Glomerular visceral epithelial cell (primary cell): Measurements from ENCODE around the gene SPAG16.
"Not testable (repeated sequence)": the region's sequence is repeated elsewhere in the genome, so short reads cannot be mapped to it uniquely, and the experiment has no call there.

Experiments
- DNase-seq: peaks from one replicate; pipeline ENCODE4 v3.0.0-alpha.2; 2016; ENCODE audit errors: extremely low spot score

SPAG16 gene

DNA sequence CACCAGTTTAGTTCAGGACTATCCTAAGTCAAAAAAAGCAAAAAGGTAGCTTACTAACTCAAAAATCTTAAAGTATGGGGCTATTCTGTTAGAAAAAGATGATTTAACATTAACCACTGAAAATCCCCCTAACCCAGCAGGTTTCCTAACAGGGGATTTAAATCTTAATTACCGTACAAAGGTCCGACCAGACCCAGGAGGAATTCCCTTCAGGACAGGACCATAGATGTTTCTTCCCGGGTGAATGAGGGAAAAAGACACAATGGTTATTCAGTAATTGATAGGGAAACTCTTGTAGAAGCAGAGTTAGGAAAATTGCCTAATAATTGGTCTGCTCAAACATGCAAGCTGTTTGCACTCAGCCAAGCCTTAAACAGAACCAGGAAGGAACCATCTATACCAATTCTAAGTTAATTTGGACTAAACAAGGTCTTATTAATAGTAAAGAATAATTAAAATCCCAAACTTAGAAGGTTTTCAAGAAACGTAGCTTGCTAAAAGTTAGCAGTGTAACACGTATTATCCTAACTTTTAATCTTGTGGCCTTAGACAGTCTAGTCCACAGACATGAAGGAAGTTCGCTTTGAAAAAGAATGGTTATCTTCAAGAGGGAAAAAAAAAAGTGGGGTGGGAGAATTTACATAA is 124.3 kb downstream of the SPAG16 start:
- not testable (repeated sequence) for DNase-seq

- not testable (repeated sequence) for DNase-seq
These were observed 126.4 kb downstream of the SPAG16 start for GRCh38 chr2:213410687-213411086.

GRCh38 chr2:213411582-213412289 is 127.5 kb downstream of the SPAG16 start:
- no peak for DNase-seq

DNA sequence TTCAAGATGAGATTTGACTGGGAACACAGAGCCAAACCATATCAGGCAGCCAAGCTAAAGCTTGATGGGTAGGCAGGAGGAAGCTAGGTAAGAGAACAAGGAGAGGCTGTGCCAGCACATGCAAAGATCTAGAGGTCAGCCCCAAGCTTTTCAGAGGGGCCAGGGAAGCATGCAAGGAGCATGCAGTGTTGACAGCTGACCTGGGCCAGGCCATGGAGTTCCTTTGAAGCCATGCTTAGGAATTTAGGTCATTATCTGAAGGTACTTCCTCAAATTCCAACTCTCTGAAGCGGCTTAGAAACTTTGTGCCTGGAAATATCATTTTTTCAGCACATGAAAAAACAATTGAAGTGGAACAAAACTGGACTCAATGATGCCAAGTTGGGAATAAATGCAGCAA is 130.8 kb downstream of the SPAG16 start:
- no peak for DNase-seq

DNA sequence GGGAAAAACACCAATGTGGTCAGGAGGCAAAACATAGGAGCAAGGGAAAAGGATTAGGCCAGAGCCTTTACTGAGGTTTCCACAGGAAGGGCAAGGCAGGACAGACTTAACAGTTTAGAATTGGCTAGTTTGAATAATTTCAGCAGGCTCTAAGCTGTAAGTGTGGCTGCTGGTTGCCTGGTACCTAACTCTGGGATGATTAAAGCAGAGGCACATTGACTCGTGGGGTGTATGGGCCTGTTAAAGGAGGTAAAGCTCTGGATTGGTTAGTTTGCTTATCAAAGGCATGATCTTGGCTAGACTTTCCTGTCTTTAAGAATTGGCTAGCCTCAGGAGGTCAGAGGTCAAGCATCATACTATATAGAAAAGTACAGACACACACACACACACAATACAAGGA is 132.6 kb downstream of the SPAG16 start:
- DNase-seq: no peak

DNA sequence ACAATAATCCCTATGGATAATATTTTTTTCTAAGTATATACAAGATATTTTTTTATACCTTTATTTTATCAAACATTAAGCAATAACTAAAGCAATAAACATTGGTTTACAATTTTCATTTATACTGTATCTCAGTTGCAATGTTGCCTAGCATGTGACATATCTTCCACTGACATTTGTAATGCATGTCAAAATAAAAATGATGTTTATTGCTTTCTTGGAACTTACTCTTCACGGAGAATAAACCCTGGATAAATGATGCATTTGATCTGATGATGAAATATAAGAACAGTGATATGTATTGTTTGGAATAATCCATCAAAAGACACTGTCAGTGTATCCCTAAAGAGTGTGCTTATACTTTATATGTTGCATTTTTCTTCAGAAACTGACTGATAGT is 135.7 kb downstream of the SPAG16 start:
- DNase-seq: no peak

GRCh38 chr2:213420828-213421385 is 136.6 kb downstream of the SPAG16 start:
- no peak for DNase-seq

- no peak for DNase-seq
These were observed 137.9 kb downstream of the SPAG16 start for GRCh38 chr2:213422211-213422610.

GRCh38 chr2:213425618-213426017 is 141.4 kb downstream of the SPAG16 start:
- no peak for DNase-seq

DNA sequence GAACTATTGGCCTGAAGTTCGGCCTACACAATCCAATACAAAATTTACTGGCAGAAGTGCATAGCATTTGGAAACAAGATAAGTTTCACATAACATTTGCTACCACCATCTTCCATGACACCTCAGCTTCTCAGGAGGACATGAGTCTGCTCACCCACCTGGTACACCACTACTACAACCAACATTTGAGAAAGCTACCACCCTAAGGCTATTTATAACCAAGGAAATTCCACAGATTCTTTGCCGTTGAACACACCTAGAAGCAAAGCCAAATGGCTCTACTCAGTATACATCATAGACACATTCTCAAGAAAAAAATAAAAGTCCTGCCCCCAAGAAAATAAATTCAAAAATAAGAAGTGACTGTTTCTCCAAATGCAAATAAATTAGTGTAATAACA is 145.3 kb downstream of the SPAG16 start:
- DNase-seq: peak; percentile 46

DNA sequence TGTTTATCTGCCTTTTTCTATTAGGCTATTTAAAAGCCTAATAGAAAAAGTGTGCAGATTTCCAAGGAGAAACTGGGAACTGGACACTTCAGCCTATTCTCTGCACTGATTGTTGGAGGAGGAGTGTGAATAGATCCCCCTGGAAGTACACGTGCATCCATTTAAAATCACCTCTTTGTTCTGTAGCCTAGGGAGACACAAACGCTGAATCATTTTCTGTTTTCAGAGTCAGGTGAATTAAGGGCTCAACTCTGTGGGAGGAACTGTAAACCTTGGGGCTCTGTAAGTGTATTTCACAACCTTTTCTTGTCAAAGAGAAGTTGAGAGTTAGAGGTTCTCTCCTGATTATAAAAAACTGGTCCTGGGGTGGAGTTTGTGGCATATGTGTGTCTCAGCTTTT is 159.7 kb downstream of the SPAG16 start:
- DNase-seq: no peak

DNA sequence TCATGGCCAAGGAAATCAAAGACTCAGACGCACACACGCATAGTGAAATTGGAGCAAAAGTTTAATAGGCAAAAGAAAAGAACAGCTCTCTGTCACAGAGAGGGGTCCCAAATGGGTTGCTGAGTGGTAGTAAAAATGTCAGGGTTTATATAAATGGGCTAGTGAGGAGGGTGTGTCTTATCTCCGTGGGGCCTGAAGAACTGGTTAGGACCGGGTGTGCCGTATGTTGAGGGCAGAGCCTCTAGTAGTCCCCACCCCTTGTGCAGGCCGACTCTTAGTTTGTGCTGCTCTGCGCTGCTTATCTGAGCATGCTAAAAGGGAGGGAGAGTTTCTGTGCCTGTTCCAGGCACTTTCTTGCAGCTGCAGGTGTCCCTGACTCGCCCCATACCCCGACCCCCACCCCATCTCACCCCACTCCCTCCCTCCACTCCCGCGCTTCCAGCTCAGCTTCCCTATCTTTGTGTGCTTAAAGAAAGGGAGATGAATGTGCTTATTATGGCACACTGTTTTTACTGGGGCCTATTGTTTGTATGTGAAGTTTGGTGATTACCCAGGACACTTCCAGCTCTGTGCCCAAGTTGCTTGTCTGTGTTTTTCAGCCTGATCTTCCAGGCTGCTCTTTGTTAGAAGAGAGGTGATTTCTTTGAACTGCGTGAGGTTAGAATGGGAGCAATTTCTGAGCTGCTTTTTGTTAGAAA is 167.4 kb downstream of the SPAG16 start:
- DNase-seq: no peak

DNA sequence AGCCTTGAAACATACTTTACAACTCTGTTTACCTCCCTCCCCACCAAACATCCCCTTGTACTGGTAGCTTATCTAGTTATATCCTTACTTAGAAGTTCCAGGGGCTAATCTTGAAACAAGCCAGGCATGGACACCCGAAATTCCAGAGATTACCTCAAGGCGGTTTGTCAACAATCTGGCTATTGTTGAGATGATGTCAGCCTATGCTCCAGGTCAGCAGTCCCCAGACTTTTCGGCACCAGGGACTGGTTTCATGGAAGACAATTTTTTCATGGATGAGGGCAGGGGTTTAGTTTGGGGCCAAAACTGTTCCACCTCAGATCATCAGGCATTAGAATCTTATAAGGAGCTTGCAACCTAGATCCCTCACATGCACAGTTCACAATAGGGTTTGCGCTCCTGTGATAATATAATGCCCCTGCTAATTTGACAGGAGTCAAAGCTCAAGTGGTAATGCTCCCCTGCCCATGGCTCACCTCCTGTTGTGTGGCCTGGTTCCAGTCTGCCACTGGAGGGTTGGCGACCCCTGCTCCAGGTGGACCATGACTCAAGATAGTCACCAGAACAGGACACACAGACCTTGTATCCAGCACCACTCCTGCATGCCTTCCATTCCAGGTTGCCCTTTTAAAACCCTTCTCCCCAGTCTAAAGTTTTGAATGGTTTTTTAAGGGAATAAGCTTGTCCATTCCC is 171.2 kb downstream of the SPAG16 start:
- no peak for DNase-seq

GRCh38 chr2:213475433-213475832 is 191.2 kb downstream of the SPAG16 start:
- no peak for DNase-seq

DNA sequence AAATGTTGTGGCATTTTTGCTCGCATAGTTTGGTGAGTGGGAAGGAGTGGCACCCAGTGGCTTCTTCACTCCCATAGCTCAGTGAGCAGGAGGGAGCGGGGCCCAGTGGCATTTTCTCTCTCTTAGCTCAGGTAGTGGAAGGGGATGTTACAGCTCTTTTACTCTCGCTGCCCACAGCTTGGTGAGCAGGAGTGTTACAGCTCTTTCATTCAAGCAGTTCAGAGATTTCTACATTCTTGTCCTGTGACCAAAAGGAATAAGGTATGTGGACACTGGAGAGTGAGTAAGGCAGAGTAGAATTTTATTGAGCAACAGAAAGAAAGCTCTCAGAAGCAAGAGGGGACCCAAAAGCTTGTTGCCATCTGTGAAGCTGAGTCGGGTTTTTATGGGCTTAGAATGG is 192.4 kb downstream of the SPAG16 start:
- DNase-seq: peak; percentile 80

DNA sequence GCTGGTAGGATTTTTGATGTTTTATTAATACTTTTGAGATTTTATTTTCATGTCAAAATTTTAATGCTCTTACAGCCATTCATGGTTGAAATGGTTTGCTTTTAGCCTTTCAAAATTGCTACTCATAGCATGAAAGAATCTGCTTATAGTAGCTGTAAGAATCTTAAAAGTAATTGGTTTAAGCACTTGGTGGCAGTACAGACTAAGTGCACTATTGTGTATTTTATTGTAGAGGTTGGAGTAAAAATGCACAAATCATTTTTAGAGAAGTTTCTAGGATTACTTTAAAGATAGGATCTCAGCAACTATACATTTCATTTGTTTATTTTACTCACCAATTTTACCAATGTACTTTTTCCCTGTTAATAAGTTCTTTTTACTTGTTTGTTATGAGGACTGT is 205.8 kb downstream of the SPAG16 start:
- DNase-seq: no peak

GRCh38 chr2:213491376-213491775 is 207.1 kb downstream of the SPAG16 start:
- DNase-seq: no peak

GRCh38 chr2:213496226-213496625 is 212.0 kb downstream of the SPAG16 start:
- DNase-seq: no peak

- DNase-seq: no peak
These were observed 216.6 kb downstream of the SPAG16 start for GRCh38 chr2:213500881-213501280.

GRCh38 chr2:213524164-213524563 is 239.9 kb downstream of the SPAG16 start:
- no peak for DNase-seq

- no peak for DNase-seq
These were observed 253.3 kb downstream of the SPAG16 start for GRCh38 chr2:213537579-213537978.

DNA sequence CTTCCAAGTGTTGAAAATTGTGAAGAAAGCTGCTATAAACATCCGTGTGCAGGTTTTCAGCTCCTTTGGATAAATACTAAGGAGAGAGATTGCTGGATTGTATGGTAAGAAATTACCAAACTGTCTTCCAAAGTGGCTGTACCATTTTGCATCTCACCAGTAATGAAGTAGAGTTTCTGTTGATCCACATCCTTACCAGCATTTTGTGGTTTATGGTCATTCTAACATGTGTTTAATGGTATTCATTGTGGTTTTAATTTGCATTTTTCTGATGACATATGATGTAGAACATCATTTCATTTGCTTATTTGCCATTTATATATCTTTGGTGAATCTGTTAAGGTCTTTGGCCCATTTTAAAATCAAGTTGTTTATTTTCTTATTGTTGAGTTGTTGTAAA is 260.7 kb downstream of the SPAG16 start:
- DNase-seq: no peak
